Dendritic cell treated with granulocyte-macrophage colony-stimulating factor and Interleukin-4, amounts not matched to agents 40 ng/mL and 50 ng/mL, for 4 days (primary cell): ENCODE measurements around the gene CORT.
A peak's percentile ranks its signal among the peaks of the same experiment; 100 is the strongest.
"Not testable (repeated sequence)": the region's sequence is repeated elsewhere in the genome, so short reads cannot be mapped to it uniquely, and the experiment has no call there.

Experiments
- H3K27ac Mint-ChIP-seq: one replicate; pipeline ENCODE4 v1.8.0; 2022; ENCODE audit warnings: mild to moderate bottlenecking, mixed read lengths
- H3K27me3 Mint-ChIP-seq: one replicate; pipeline ENCODE4 v1.8.0; 2022; ENCODE audit warnings: mild to moderate bottlenecking, mixed read lengths
- H3K36me3 Mint-ChIP-seq: one replicate; pipeline ENCODE4 v1.8.0; 2022; ENCODE audit warnings: low read depth, mixed read lengths
- H3K4me1 Mint-ChIP-seq: one replicate; pipeline ENCODE4 v1.8.0; 2022; ENCODE audit warnings: low read depth, mixed read lengths
- H3K4me3 Mint-ChIP-seq: one replicate; pipeline ENCODE4 v1.8.0; 2022; ENCODE audit warnings: mild to moderate bottlenecking, moderate library complexity, mixed read lengths
- H3K9me3 Mint-ChIP-seq: one replicate; pipeline ENCODE4 v1.8.0; 2022; ENCODE audit warnings: mixed read lengths
- intact Hi-C: fragments of 100-400 bp; cut with micrococcal nuclease; formaldehyde crosslinking; loops from one replicate; pipeline ENCODE4 v1.15.0; 2022

Gene CORT

GRCh38 chr1:10449751-10450150, at the start of gene CORT:
CORT (plus strand) TSS chr1:10450031; CDS start chr1:10450224, 193 bp downstream.
- no peak within 1 kb of the TSS for H3K27ac Mint-ChIP-seq
- H3K9me3 Mint-ChIP-seq, result no peaks in the 10 kb centered on the region
- H3K4me3 Mint-ChIP-seq, result no peak within 1 kb of the TSS
- no peaks in the 10 kb centered on the region for H3K36me3 Mint-ChIP-seq
- intact Hi-C loops, result no loop called here
- H3K4me1 Mint-ChIP-seq, result no peaks in the 10 kb centered on the region
- peaks cover 14% of the 10 kb centered on the region for H3K27me3 Mint-ChIP-seq

GRCh38 chr1:10401281-10401680, 48.5 kb upstream of the CORT start:
- Mint-ChIP-seq H3K27me3 (no peaks in the 10 kb centered on the region), H3K27ac (peak overlapping the region; percentile 89), H3K4me3 (peak overlapping the region; percentile 84), H3K36me3 (peaks cover 79% of the 10 kb centered on the region), H3K9me3 (no peaks in the 10 kb centered on the region), H3K4me1 (peaks cover 45% of the 10 kb centered on the region)
- intact Hi-C loops, result loop anchor here (2.0 kb wide), 2 partner anchors 14 to 16 kb away; no protein-coding TSS in a partner anchor

DNA sequence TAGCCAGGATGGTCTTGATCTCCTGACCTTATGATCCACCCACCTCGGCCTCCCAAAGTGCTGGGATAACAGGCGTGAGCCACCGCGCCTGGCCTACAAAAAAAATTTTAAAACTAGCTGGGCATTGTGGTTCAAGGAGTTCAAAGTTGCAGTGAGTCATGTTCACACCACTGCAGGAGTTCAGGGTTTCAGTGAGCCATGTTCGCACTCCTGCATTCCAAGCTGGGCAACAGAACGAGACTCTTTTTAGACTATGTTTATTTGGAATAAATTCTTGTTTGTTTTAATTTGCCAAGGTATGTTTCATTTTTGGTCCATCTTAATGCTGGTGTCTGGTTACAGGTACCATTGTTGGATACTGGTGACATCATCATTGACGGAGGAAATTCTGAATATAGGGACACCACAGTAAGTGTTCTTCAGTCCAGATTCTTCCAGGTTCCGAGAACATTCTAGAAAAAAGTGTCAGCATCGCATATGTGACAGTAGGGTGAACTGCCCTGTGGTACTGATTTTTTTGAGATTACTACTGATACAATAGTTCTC, 47.0 kb upstream of the CORT start:
- Mint-ChIP-seq H3K27me3 (no peaks in the 10 kb centered on the region), H3K4me3 (no peak overlapping the region), H3K9me3 (no peaks in the 10 kb centered on the region), H3K4me1 (peaks cover 51% of the 10 kb centered on the region), H3K36me3 (peaks cover 94% of the 10 kb centered on the region), H3K27ac (peak overlapping the region; percentile 72)
- intact Hi-C loops, result no loop called here

DNA sequence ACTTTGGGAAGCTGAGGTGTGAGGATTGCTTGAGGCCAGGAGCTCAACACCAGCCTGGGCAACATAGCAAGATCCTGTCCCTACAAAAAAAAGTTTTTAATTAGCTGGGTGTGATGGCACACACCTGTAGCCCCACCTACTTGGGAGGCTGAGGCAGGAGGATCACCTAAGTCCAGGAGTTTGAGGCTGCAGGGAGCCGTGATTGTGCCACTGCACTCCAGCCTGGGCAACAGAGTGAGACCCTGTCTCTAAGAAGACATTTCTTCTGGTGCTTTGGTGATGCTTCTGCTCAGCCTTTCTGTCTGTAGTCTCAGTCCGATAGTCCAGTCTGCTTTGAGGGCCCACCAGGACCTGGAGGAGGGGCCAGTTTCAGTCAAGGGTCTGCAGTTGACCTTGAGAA, 42.6 kb upstream of the CORT start:
- Mint-ChIP-seq H3K4me3 (no peak overlapping the region), H3K36me3 (peaks cover 100% of the 10 kb centered on the region), H3K27ac (peak overlapping the region; percentile 46), H3K4me1 (peaks cover 51% of the 10 kb centered on the region), H3K27me3 (no peaks in the 10 kb centered on the region), H3K9me3 (no peaks in the 10 kb centered on the region)
- intact Hi-C loops, result no loop called here

DNA sequence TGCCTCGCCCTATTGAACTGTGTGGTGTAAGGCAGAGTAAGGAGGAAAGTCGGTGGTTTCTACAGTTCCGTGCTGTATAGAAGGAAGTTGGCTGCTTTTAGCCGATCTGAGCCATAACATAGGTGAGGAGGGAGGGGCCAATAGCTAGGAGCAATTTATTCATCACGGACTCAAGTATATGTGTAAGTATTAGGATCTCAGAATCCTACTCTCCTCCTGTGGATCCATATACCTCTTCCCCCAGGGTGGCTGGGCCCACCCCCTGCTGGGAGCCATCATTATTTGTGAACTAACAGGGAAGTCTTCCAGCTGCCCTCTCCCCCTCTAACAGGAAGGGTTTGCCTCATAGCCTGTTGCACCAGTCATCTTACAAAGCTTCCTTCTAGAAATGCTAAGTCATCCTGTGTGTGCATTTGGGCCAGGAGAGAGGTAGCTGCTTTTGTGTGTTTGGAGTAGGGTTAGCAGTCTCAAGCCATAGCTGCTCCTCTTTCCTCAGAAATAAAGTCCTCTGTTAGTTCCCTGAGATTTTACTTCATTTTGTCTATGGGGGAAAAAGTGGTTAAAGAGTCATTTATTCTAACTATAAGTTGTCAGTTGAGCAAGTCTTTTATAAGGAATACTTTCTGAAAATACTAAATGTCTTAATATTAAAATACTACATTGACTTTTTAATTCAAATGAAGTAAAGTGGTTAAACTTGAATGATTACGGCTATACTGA, 34.5 kb upstream of the CORT start:
- Mint-ChIP-seq H3K9me3 (no peaks in the 10 kb centered on the region), H3K36me3 (peaks cover 100% of the 10 kb centered on the region), H3K4me3 (peak overlapping the region; percentile 50), H3K27ac (peak overlapping the region; percentile 90), H3K27me3 (no peaks in the 10 kb centered on the region), H3K4me1 (peaks cover 52% of the 10 kb centered on the region)
- intact Hi-C loops, result loop anchor here (2.0 kb wide), 1 partner anchor 15 kb away; no protein-coding TSS in a partner anchor

GRCh38 chr1:10415967-10416366, 33.9 kb upstream of the CORT start:
- Mint-ChIP-seq H3K36me3 (peaks cover 100% of the 10 kb centered on the region), H3K4me1 (peaks cover 52% of the 10 kb centered on the region), H3K27ac (peak overlapping the region; percentile 90)
- H3K4me3 Mint-ChIP-seq, H3K27me3 Mint-ChIP-seq, H3K9me3 Mint-ChIP-seq: not testable (repeated sequence)
- intact Hi-C loops, result loop anchor here (2.0 kb wide), 1 partner anchor 15 kb away; no protein-coding TSS in a partner anchor

DNA sequence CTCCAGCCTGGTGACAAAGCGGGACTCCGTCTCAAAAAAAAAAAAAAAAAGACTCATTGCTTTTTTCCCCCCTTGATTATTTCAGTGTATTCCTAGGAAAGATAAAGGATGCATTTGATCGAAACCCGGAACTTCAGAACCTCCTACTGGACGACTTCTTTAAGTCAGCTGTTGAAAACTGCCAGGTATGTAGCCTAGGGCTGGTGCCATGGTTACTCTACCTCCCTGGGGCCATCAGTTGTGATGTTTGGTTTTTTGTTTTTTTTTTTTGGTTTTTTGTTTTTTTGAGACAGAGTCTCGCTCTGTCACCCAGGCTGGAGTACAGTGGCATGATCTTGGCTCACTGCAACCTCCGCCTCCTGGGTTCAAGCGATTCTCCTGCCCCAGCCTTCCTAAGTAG, 31.1 kb upstream of the CORT start:
- H3K9me3 Mint-ChIP-seq, H3K4me3 Mint-ChIP-seq, H3K27ac Mint-ChIP-seq, H3K27me3 Mint-ChIP-seq, intact Hi-C loops: not testable (repeated sequence)
- Mint-ChIP-seq H3K4me1 (peaks cover 26% of the 10 kb centered on the region), H3K36me3 (peaks cover 94% of the 10 kb centered on the region)

DNA sequence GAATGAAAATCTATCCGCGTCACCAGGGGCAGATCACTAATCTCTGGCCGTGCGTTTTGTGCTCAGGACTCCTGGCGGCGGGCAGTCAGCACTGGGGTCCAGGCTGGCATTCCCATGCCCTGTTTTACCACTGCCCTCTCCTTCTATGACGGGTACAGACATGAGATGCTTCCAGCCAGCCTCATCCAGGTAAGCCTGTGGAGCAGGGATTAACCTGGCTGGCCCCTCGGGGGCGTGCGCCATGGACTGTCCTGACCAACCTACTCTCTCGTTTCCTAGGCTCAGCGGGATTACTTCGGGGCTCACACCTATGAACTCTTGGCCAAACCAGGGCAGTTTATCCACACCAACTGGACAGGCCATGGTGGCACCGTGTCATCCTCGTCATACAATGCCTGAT, 30.5 kb upstream of the CORT start:
- H3K4me3 Mint-ChIP-seq, result no peak overlapping the region
- H3K27me3 Mint-ChIP-seq, result no peaks in the 10 kb centered on the region
- H3K27ac Mint-ChIP-seq, result peak overlapping the region; percentile 11
- H3K4me1 Mint-ChIP-seq, result peaks cover 19% of the 10 kb centered on the region
- H3K36me3 Mint-ChIP-seq, result peaks cover 88% of the 10 kb centered on the region
- no peaks in the 10 kb centered on the region for H3K9me3 Mint-ChIP-seq
- intact Hi-C loops, result no loop called here

GRCh38 chr1:10421637-10422036, 28.2 kb upstream of the CORT start:
- Mint-ChIP-seq H3K4me1 (peaks cover 11% of the 10 kb centered on the region), H3K27ac (no peak overlapping the region), H3K27me3 (no peaks in the 10 kb centered on the region), H3K36me3 (peaks cover 70% of the 10 kb centered on the region), H3K9me3 (no peaks in the 10 kb centered on the region), H3K4me3 (no peak overlapping the region)
- intact Hi-C loops, result no loop called here

DNA sequence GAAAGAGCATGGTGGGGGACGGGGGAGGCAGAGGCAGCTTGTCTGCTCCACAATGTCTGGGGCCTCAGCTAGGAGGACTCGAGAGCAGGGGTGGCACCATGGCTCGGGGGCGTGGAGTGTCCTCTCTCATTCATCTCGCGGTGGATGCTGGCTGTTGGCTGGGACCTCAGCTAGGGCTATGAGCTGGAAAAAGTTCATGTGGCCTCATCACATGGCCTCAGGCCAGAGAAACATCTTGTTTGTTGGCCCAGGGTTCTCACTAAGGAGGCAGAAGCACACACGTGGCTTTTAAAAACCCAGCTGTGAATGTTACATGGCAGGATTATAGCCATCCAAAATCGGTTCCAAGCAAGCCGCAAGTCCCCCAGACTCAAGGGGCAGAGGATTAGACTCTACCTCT, 25.8 kb upstream of the CORT start:
- intact Hi-C loops, result no loop called here
- Mint-ChIP-seq H3K4me3 (no peak overlapping the region), H3K27me3 (no peaks in the 10 kb centered on the region), H3K4me1 (peaks cover 24% of the 10 kb centered on the region), H3K36me3 (peaks cover 46% of the 10 kb centered on the region), H3K9me3 (no peaks in the 10 kb centered on the region), H3K27ac (peak overlapping the region; percentile 56)

DNA sequence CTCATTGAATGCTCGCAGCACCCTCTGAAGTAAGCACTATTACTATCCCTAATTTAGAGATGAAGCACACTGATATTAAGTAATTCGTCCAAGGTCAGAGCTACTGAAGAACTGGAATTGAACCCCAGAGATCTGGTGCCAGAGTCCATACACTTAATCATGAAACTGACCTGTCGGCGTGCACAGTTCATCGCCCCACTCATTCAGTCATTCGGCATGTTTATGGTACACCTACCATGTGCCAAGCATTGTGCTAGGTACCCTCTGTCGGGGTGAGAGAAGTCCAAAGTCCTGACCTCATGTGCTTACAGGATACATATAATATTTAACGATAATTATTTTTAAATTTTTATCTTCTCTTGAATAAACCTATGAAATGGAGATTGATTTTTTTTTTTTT, 25.2 kb upstream of the CORT start:
- Mint-ChIP-seq H3K27ac (no peak overlapping the region), H3K36me3 (peaks cover 40% of the 10 kb centered on the region), H3K27me3 (no peaks in the 10 kb centered on the region), H3K4me1 (peaks cover 26% of the 10 kb centered on the region), H3K9me3 (no peaks in the 10 kb centered on the region), H3K4me3 (no peak overlapping the region)
- intact Hi-C loops, result no loop called here

DNA sequence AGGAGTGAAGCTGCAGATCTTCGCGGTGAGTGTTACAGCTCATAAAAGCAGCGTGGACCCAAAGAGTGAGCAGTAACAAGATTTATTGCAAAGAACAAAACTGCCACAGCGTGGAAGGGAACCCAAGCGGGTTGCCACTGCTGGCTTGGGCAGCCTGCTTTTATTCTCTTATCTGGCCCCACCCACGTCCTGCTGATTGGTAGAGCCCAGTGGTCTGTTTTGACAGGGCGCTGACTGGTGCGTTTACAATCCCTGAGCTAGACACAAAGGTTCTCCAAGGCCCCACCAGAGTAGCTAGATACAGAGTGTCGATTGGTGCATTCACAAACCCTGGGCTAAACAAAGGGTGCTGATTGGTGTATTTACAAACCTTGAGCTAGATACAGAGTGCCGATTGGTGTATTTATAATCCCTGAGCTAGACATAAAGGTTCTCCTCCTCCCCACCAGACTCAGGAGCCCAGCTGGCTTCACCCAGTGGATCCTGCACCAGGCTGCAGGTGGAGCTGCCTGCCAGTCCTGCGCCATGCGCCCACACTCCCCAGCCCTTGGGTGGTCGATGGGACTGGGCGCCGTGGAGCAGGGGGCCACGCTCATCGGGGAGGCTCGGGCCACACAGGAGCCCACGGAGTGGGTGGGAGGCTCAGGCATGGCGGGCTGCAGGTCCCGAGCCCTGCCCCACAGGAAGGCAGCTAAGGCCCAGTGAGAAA, 23.9 kb upstream of the CORT start:
- H3K9me3 Mint-ChIP-seq, H3K27me3 Mint-ChIP-seq, intact Hi-C loops, H3K4me3 Mint-ChIP-seq, H3K27ac Mint-ChIP-seq: not testable (repeated sequence)
- peaks cover 36% of the 10 kb centered on the region for H3K36me3 Mint-ChIP-seq
- peaks cover 38% of the 10 kb centered on the region for H3K4me1 Mint-ChIP-seq

DNA sequence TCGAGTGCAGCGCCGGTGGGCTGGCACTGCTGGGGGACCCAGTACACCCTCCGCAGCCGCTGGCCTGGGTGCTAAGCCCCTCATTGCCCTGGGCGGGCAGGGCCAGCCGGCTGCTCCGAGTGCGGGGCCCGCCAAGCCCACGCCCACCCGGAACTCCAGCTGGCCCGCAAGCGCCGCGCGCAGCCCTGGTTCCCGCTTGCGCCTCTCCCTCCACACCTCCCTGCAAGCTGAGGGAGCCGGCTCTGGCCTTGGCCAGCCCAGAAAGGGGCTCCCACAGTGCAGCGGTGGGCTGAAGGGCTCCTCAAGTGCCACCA, 23.3 kb upstream of the CORT start:
- H3K4me3 Mint-ChIP-seq, H3K27me3 Mint-ChIP-seq, H3K9me3 Mint-ChIP-seq, H3K27ac Mint-ChIP-seq, intact Hi-C loops: not testable (repeated sequence)
- peaks cover 31% of the 10 kb centered on the region for H3K36me3 Mint-ChIP-seq
- H3K4me1 Mint-ChIP-seq, result peaks cover 43% of the 10 kb centered on the region

DNA sequence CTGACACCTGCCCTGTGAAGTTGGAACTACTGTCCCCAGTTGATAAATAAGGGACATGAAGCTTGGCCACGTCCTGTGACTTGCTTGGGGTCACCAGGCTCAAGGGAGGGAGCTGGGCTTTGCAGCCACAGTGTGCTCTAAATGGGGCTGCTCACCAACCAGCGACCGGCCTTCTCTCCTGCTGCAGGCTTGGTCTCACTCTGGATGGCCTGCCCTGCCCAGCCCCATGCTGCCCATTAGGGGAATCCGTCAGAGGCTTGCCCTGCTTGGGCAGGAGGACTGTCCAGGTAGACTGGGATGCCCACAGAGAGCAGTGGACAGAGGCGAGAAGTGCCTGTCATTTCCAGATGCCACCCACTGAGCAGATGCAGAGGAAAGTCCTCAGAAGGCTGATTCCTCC, 20.8 kb upstream of the CORT start:
- no peaks in the 10 kb centered on the region for H3K27me3 Mint-ChIP-seq
- no peaks in the 10 kb centered on the region for H3K9me3 Mint-ChIP-seq
- no peak overlapping the region for H3K4me3 Mint-ChIP-seq
- H3K36me3 Mint-ChIP-seq, result peaks cover 14% of the 10 kb centered on the region
- no peak overlapping the region for H3K27ac Mint-ChIP-seq
- H3K4me1 Mint-ChIP-seq, result peaks cover 44% of the 10 kb centered on the region
- intact Hi-C loops, result loop anchor here (1.0 kb wide), 1 partner anchor 52 kb away; no protein-coding TSS in a partner anchor
